ENCODE measurements around the gene PDK4.

PDK4 gene

GRCh38 chr7:95545673-95546072 lies 50.6 kb downstream of the PDK4 start:
- peaks cover 8% of the 10 kb centered on the region for H3K4me1 ChIP-seq (ENCODE audit: control insufficient read depth, insufficient read depth, low read length, poor library complexity, severe bottlenecking)
- H3K9me3 ChIP-seq (ENCODE audit: control insufficient read depth, low read length), result no peaks in the 10 kb centered on the region
- no peak overlapping the region for H3K4me3 ChIP-seq (ENCODE audit: extremely low read depth, insufficient read depth, low read length, poor library complexity, severe bottlenecking)
- no peaks in the 10 kb centered on the region for H3K36me3 ChIP-seq (ENCODE audit: control insufficient read depth, insufficient read depth, low read length)
- no peak overlapping the region for H3K27ac ChIP-seq (ENCODE audit: low read depth, low read length, severe bottlenecking)
- WGBS, 2 experiments (ENCODE audit: insufficient coverage in 2 of 2), result 100% methylated on average over 1 of the region's 1 CpG; no CpG with 5 or more reads in 1 of the 2 experiments

- Histone ChIP-seq H3K4me1 (ENCODE audit: control insufficient read depth, insufficient read depth, low read length, poor library complexity, severe bottlenecking) (peaks cover 4% of the 10 kb centered on the region), H3K4me3 (ENCODE audit: extremely low read depth, insufficient read depth, low read length, poor library complexity, severe bottlenecking) (no peak overlapping the region), H3K27ac (ENCODE audit: low read depth, low read length, severe bottlenecking) (no peak overlapping the region), H3K9me3 (ENCODE audit: control insufficient read depth, low read length) (no peaks in the 10 kb centered on the region), H3K36me3 (ENCODE audit: control insufficient read depth, insufficient read depth, low read length) (no peaks in the 10 kb centered on the region)
- WGBS, 2 experiments (ENCODE audit: insufficient coverage in 2 of 2), result 10% methylated on average over 2 of the region's 3 CpGs; no CpG with 5 or more reads in 1 of the 2 experiments
These were observed 51.2 kb downstream of the PDK4 start for GRCh38 chr7:95545007-95545615.

- no peaks in the 10 kb centered on the region for H3K9me3 ChIP-seq (ENCODE audit: control insufficient read depth, low read length)
- 83% methylated on average over 1 of the region's 1 CpG; no CpG with 5 or more reads in 1 of the 2 experiments for WGBS, 2 experiments (ENCODE audit: insufficient coverage in 2 of 2)
- no peaks in the 10 kb centered on the region for H3K4me1 ChIP-seq (ENCODE audit: control insufficient read depth, insufficient read depth, low read length, poor library complexity, severe bottlenecking)
- no peak overlapping the region for H3K27ac ChIP-seq (ENCODE audit: low read depth, low read length, severe bottlenecking)
- no peaks in the 10 kb centered on the region for H3K36me3 ChIP-seq (ENCODE audit: control insufficient read depth, insufficient read depth, low read length)
- no peak overlapping the region for H3K4me3 ChIP-seq (ENCODE audit: extremely low read depth, insufficient read depth, low read length, poor library complexity, severe bottlenecking)
These were observed 52.1 kb downstream of the PDK4 start for GRCh38 chr7:95544171-95544570.

- H3K9me3 ChIP-seq (ENCODE audit: control insufficient read depth, low read length), result no peaks in the 10 kb centered on the region
- H3K4me3 ChIP-seq (ENCODE audit: extremely low read depth, insufficient read depth, low read length, poor library complexity, severe bottlenecking), result no peak overlapping the region
- H3K4me1 ChIP-seq (ENCODE audit: control insufficient read depth, insufficient read depth, low read length, poor library complexity, severe bottlenecking), result no peaks in the 10 kb centered on the region
- H3K36me3 ChIP-seq (ENCODE audit: control insufficient read depth, insufficient read depth, low read length), result no peaks in the 10 kb centered on the region
- WGBS, 2 experiments (ENCODE audit: insufficient coverage in 2 of 2), result 95 to 96% methylated on average over 3 to 6 of the region's 6 CpGs
- no peak overlapping the region for H3K27ac ChIP-seq (ENCODE audit: low read depth, low read length, severe bottlenecking)
These were observed 53.0 kb downstream of the PDK4 start for GRCh38 chr7:95543312-95543711.

- Histone ChIP-seq H3K4me1 (ENCODE audit: control insufficient read depth, insufficient read depth, low read length, poor library complexity, severe bottlenecking) (no peaks in the 10 kb centered on the region), H3K27ac (ENCODE audit: low read depth, low read length, severe bottlenecking) (no peak overlapping the region), H3K9me3 (ENCODE audit: control insufficient read depth, low read length) (no peaks in the 10 kb centered on the region), H3K36me3 (ENCODE audit: control insufficient read depth, insufficient read depth, low read length) (no peaks in the 10 kb centered on the region), H3K4me3 (ENCODE audit: extremely low read depth, insufficient read depth, low read length, poor library complexity, severe bottlenecking) (no peak overlapping the region)
- no CpG with 5 or more reads among the region's 1 CpG for WGBS, 2 experiments (ENCODE audit: insufficient coverage in 2 of 2)
These were observed 56.0 kb downstream of the PDK4 start for GRCh38 chr7:95540366-95540765.

- Histone ChIP-seq H3K36me3 (ENCODE audit: control insufficient read depth, insufficient read depth, low read length) (no peaks in the 10 kb centered on the region), H3K4me3 (ENCODE audit: extremely low read depth, insufficient read depth, low read length, poor library complexity, severe bottlenecking) (no peak overlapping the region), H3K27ac (ENCODE audit: low read depth, low read length, severe bottlenecking) (no peak overlapping the region), H3K4me1 (ENCODE audit: control insufficient read depth, insufficient read depth, low read length, poor library complexity, severe bottlenecking) (no peaks in the 10 kb centered on the region), H3K9me3 (ENCODE audit: control insufficient read depth, low read length) (no peaks in the 10 kb centered on the region)
These were observed 56.9 kb downstream of the PDK4 start for GRCh38 chr7:95539426-95539825.

GRCh38 chr7:95537468-95537867 lies 58.8 kb downstream of the PDK4 start:
- H3K27ac ChIP-seq (ENCODE audit: low read depth, low read length, severe bottlenecking), result no peak overlapping the region
- no peaks in the 10 kb centered on the region for H3K9me3 ChIP-seq (ENCODE audit: control insufficient read depth, low read length)
- H3K4me1 ChIP-seq (ENCODE audit: control insufficient read depth, insufficient read depth, low read length, poor library complexity, severe bottlenecking), result no peaks in the 10 kb centered on the region
- H3K36me3 ChIP-seq (ENCODE audit: control insufficient read depth, insufficient read depth, low read length), result no peaks in the 10 kb centered on the region
- whole genome bisulfite sequencing, 2 experiments (ENCODE audit: insufficient coverage in 2 of 2), result 63 to 100% methylated on average over 1 of the region's 2 CpGs
- H3K4me3 ChIP-seq (ENCODE audit: extremely low read depth, insufficient read depth, low read length, poor library complexity, severe bottlenecking), result no peak overlapping the region

- H3K27ac ChIP-seq (ENCODE audit: low read depth, low read length, severe bottlenecking), result no peak overlapping the region
- no peaks in the 10 kb centered on the region for H3K4me1 ChIP-seq (ENCODE audit: control insufficient read depth, insufficient read depth, low read length, poor library complexity, severe bottlenecking)
- no peak overlapping the region for H3K4me3 ChIP-seq (ENCODE audit: extremely low read depth, insufficient read depth, low read length, poor library complexity, severe bottlenecking)
- WGBS, 2 experiments (ENCODE audit: insufficient coverage in 2 of 2), result 100% methylated on average over 1 of the region's 2 CpGs; no CpG with 5 or more reads in 1 of the 2 experiments
- no peaks in the 10 kb centered on the region for H3K36me3 ChIP-seq (ENCODE audit: control insufficient read depth, insufficient read depth, low read length)
- no peaks in the 10 kb centered on the region for H3K9me3 ChIP-seq (ENCODE audit: control insufficient read depth, low read length)
These were observed 59.5 kb downstream of the PDK4 start for GRCh38 chr7:95536656-95537311.

- no peaks in the 10 kb centered on the region for H3K9me3 ChIP-seq (ENCODE audit: control insufficient read depth, low read length)
- WGBS, 2 experiments (ENCODE audit: insufficient coverage in 2 of 2), result 63 to 80% methylated on average over 1 of the region's 1 CpG
- H3K27ac ChIP-seq (ENCODE audit: low read depth, low read length, severe bottlenecking), result no peak overlapping the region
- H3K36me3 ChIP-seq (ENCODE audit: control insufficient read depth, insufficient read depth, low read length), result no peaks in the 10 kb centered on the region
- no peaks in the 10 kb centered on the region for H3K4me1 ChIP-seq (ENCODE audit: control insufficient read depth, insufficient read depth, low read length, poor library complexity, severe bottlenecking)
- no peak overlapping the region for H3K4me3 ChIP-seq (ENCODE audit: extremely low read depth, insufficient read depth, low read length, poor library complexity, severe bottlenecking)
These were observed 60.7 kb downstream of the PDK4 start for GRCh38 chr7:95535662-95536061.

- Histone ChIP-seq H3K9me3 (ENCODE audit: control insufficient read depth, low read length) (no peaks in the 10 kb centered on the region), H3K36me3 (ENCODE audit: control insufficient read depth, insufficient read depth, low read length) (no peaks in the 10 kb centered on the region), H3K27ac (ENCODE audit: low read depth, low read length, severe bottlenecking) (no peak overlapping the region), H3K4me1 (ENCODE audit: control insufficient read depth, insufficient read depth, low read length, poor library complexity, severe bottlenecking) (no peaks in the 10 kb centered on the region), H3K4me3 (ENCODE audit: extremely low read depth, insufficient read depth, low read length, poor library complexity, severe bottlenecking) (no peak overlapping the region)
- 78 to 95% methylated on average over 1 to 2 of the region's 2 CpGs for WGBS, 2 experiments (ENCODE audit: insufficient coverage in 2 of 2)
These were observed 61.5 kb downstream of the PDK4 start for GRCh38 chr7:95534796-95535195.

Measured in mesodermal cell (in vitro differentiated cells).